ENCODE results near the gene C6orf89. TPM values are rescaled to one million over a fixed set of nuclear protein-coding genes. Genes with fewer than 3 reads are reported as not detected.

Gene C6orf89
- total RNA-seq, 2 donors from 2014 or later, result 53.9 to 59.3 TPM

DNA sequence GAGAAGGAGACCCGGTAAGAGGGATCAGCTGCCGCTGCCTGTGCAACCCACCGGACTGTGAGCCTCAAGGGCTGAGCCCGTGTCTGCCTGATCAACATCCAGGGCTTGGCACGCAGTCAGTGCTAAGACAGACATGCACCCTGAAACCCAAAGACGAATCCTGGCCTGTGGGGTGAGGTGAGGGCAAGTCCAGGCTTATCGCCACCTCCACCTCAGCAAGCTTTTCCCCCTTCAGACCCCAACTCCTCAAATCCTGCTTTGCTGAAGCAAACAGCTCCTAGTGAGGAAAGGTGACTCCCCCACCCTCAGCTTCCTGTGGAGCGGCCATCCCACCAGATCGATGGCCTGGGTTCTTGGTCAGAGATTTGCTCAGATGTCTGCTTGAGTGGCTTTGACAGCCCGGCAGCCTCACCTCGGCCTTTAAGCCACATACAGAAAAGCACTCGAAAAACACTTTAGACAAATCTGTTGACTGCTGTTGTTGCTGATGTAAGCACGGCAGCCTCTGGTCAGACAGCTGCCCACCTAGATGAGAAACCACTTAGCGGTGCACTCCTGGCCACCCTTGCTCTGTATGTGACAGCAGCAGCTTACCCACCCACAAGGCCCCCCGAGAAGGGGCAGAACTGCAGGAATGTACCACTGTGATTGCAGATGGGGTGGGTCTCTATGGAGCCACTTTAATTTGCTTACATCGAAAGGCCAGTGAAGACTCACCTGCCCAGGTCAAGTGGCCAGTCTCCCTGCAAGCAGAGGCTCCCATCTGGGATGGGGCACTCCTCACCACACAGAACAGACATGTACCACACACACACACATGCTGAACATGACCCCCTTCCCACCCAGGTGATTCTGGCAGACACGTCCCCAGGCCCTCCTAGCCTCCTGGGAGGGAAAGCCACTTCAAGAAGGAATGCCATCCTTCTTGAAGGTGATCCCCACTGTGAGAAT is 85.4 kb downstream of the C6orf89 start:
- ATAC-seq, result no peak
- intact Hi-C loops (cut with DNase I, micrococcal nuclease), result no loop called here
- DNase-seq, result no peak

GRCh38 chr6:36971921-36972673 is 86.3 kb downstream of the C6orf89 start:
- intact Hi-C loops (cut with DNase I, micrococcal nuclease), result no loop called here
- no peak for DNase-seq
- ATAC-seq, result no peak

DNA sequence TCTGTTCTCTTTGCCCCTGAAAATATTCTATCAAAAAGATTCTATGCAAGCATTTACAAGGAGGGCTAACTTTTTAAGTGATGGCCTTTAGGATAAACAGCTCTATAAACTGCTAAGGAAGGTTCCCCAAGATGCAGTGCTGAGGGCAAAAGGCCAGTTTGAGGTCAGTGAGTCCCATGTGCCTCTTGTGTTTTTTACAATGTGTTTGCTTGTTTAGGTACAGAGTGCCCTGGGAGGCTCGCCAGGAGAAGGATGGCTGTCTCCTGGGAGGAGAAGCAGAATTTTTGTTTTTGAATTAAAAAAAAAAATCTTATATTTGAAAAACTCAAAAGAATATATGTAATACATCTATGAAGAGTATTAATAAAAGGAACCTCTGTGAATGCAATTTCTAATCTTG is 87.4 kb downstream of the C6orf89 start:
- ATAC-seq, result no peak
- DNase-seq, result no peak
- intact Hi-C loops (cut with DNase I, micrococcal nuclease), result no loop called here

GRCh38 chr6:36973647-36974046 is 87.9 kb downstream of the C6orf89 start:
- ATAC-seq (no peak), DNase-seq (no peak)
- intact Hi-C loops (cut with DNase I, micrococcal nuclease), result no loop called here

GRCh38 chr6:36975231-36976006 is 89.7 kb downstream of the C6orf89 start:
- intact Hi-C loops (cut with DNase I, micrococcal nuclease), result no loop called here
- DNase-seq (no peak), ATAC-seq (no peak)

GRCh38 chr6:36976007-36976264 is 90.2 kb downstream of the C6orf89 start:
- ATAC-seq, result no peak
- DNase-seq, result no peak
- intact Hi-C loops (cut with DNase I, micrococcal nuclease), result no loop called here

DNA sequence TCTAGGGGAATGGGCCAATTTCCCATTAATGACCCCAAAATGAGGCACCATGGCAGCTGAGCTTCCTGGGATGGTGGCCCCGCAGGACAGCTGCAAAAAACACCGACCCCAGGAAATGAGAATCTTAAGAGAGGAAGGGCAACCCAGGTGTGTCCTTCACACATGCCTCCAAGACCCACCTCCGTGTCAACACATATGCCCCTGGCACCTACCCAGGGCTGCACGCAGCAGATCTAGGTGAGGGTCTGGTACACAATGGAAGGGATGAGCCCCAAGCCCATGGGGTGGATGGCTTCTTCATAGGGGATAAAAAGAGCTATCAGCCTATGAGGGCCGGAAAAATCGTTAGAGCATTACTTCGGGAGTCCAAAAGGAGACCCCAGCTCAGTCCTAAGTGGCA is 90.8 kb downstream of the C6orf89 start:
- ATAC-seq (no peak), DNase-seq (no peak)
- intact Hi-C loops (cut with DNase I, micrococcal nuclease), result no loop called here

DNA sequence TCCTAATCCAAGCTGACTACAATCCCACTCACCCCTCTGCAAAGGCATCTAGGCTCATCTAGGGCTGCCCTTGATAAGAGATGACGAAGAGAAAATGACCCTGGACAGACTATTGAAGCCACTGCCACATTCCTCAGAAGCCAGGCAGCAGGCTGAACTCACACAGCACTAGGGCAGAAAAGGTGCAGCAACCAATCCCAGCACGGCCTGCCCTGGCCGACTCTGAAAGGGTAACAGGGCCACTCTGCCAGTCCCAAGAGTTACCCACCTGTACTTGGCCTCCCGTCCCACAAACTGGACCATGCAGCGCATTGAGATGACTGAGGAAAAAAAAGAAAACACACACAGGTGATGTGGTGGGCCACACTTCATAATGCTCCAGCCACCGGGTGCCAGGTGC is 91.2 kb downstream of the C6orf89 start:
- intact Hi-C loops (cut with DNase I, micrococcal nuclease), result no loop called here
- no peak for DNase-seq
- ATAC-seq, result no peak

DNA sequence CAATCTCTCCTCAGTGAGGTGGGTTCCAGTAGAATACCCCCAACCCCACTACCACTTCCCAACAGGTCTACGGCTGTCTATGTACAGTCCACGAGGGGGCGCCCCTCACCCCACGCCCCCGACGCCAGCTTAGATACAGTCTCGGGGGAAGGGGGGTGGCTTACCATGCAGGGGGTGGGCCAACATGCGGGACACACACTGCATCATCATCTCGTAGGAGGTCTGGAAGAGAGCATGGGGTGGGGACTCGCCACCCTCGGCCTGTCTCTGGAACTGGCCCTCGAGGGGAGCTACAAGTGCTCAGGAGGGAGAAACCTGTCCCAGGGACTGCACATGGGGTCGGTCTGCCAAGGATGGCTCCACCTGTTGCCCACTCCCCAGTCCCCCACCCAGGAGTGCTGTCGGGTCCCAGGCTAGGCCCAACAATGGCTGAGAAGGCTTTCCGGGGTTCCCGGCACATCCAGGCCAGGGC is 91.8 kb downstream of the C6orf89 start:
- ATAC-seq, result no peak

More for the DNA sequence above, 91.8 kb downstream of the C6orf89 start:
- no peak for DNase-seq
- intact Hi-C loops (cut with DNase I, micrococcal nuclease), result no loop called here

Other genes with a start within 250 kb of the C6orf89 start
- 100 to 1,000 TPM; 264 to 383 TPM for gene CDKN1A, start 207.2 kb upstream of the C6orf89 start, total RNA-seq
- under 1 TPM; 0.09 to 0.42 TPM for gene RAB44, start 188.1 kb upstream of the C6orf89 start, total RNA-seq
- 1 to 10 TPM; 3.8 to 7.8 TPM for gene CPNE5, start 46.5 kb upstream of the C6orf89 start, total RNA-seq
- gene PPIL1, start 11.1 kb upstream of the C6orf89 start, total RNA-seq, result 10 to 100 TPM; 10.1 to 12.6 TPM
- 1 to 10 TPM; 2.0 to 4.0 TPM for gene PI16, start 68.8 kb downstream of the C6orf89 start, total RNA-seq
- gene MTCH1, start 100.2 kb downstream of the C6orf89 start, total RNA-seq, result 100 to 1,000 TPM; 142 to 149 TPM
- 10 to 100 TPM in 1 of 2 donors, 1 to 10 TPM in 1; 5.1 to 13.5 TPM for gene FGD2, start 119.7 kb downstream of the C6orf89 start, total RNA-seq